Stimulated activated effector memory CD8-positive, alpha-beta T cell treated with anti-CD3 and anti-CD28 coated beads, Interleukin-12 subunit alpha, Interleukin-12 subunit beta, amount 100 ng/mL, for 72 hours (primary cell): ENCODE results near the gene ELMO1.
"Not testable (repeated sequence)": the region's sequence is repeated elsewhere in the genome, so short reads cannot be mapped to it uniquely, and the experiment has no call there.

Source experiments
- ATAC-seq: fragments of 150-1000 bp; cut with Tn5 transposase; 2 replicates; pipeline ENCODE4 v1.10.0; 2021
- DNase-seq, 2 donors: peaks; one replicate each; pipeline ENCODE4 v3.0.0; 2021 to 2022; ENCODE audit warnings: low spot score in 2 of 2
- H3K27ac Mint-ChIP-seq: one replicate; pipeline ENCODE4 v1.8.0; 2022; ENCODE audit warnings: mild to moderate bottlenecking, mixed read lengths
- H3K36me3 Mint-ChIP-seq: one replicate; pipeline ENCODE4 v1.8.0; 2022; ENCODE audit warnings: mild to moderate bottlenecking, mixed read lengths
- H3K4me1 Mint-ChIP-seq: one replicate; pipeline ENCODE4 v1.8.0; 2022; ENCODE audit warnings: mixed read lengths
- H3K4me3 Mint-ChIP-seq: one replicate; pipeline ENCODE4 v1.8.0; 2022; ENCODE audit warnings: mild to moderate bottlenecking, mixed read lengths
- H3K9me3 Mint-ChIP-seq: one replicate; pipeline ENCODE4 v1.8.0; 2022; ENCODE audit warnings: mixed read lengths

The ELMO1 gene

DNA sequence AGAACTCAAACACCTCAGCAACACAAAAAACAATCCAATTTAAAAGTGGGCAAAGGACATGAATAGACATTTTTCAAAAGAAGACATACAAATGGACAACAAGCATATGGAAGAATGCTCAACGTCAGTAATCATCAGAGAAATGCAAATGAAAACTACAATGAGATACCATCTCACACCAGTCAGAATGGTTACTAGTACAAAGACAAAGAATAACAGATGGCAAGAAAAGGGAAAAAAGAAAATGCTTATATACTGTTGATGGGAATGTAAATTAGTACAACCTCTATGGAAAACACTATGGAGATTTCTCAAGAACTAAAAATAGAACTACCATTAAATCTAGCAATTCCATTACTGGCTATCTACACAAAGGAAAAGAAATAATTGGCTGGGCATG is 314.8 kb downstream of the ELMO1 start:
- peaks cover 31% of the 10 kb centered on the region for H3K36me3 Mint-ChIP-seq
- not testable (repeated sequence) for H3K4me3 Mint-ChIP-seq, H3K27ac Mint-ChIP-seq

DNA sequence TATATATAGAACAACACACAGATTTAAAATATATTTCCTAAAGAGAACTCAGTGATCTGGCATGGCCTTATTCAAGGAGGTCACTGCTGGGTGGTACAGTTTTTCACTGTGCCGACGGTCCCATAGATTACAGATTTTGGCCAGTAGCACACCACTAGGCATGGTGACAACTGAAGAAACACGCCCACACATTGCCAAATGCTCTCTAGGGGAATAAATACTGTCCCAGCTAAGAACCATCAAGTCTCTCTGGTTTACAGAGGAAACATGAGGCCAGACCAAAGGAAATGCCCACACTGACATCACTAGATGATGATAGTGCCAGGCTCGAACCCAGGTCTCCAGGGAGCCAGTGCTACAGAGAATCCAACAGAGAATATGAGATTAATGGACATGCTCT is 316.8 kb downstream of the ELMO1 start:
- no peaks in the 10 kb centered on the region for H3K9me3 Mint-ChIP-seq
- no peak overlapping the region for H3K27ac Mint-ChIP-seq
- ATAC-seq (no peak), DNase-seq (no peak)
- no peak overlapping the region for H3K4me3 Mint-ChIP-seq
- H3K36me3 Mint-ChIP-seq: peaks cover 36% of the 10 kb centered on the region
- H3K4me1 Mint-ChIP-seq: peaks cover 7% of the 10 kb centered on the region

More for the DNA sequence above, 314.8 kb downstream of the ELMO1 start:
- H3K9me3 Mint-ChIP-seq, H3K4me1 Mint-ChIP-seq, ATAC-seq, DNase-seq: not testable (repeated sequence)

DNA sequence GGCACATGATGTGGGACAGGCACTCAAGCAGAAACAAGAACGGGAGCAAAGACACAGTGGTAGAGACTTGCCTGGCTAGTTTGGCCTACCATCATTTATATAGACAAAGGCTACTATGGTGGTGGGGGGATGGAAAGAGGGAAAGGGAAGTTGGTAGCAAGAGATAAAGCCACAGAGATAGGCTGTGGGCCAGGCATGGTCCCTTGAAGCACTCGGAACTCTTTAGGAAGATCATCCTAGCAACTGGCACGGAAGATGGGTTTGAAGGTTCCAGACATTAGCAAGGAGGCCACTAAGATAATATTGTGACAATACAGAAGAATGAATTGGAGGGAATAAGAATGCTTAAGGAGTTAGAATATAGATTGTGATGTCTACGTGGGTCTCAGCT is 319.6 kb downstream of the ELMO1 start:
- peaks cover 7% of the 10 kb centered on the region for H3K4me1 Mint-ChIP-seq
- H3K9me3 Mint-ChIP-seq: no peaks in the 10 kb centered on the region
- no peak for DNase-seq
- peaks cover 33% of the 10 kb centered on the region for H3K36me3 Mint-ChIP-seq
- no peak for ATAC-seq
- H3K4me3 Mint-ChIP-seq: no peak overlapping the region
- no peak overlapping the region for H3K27ac Mint-ChIP-seq

DNA sequence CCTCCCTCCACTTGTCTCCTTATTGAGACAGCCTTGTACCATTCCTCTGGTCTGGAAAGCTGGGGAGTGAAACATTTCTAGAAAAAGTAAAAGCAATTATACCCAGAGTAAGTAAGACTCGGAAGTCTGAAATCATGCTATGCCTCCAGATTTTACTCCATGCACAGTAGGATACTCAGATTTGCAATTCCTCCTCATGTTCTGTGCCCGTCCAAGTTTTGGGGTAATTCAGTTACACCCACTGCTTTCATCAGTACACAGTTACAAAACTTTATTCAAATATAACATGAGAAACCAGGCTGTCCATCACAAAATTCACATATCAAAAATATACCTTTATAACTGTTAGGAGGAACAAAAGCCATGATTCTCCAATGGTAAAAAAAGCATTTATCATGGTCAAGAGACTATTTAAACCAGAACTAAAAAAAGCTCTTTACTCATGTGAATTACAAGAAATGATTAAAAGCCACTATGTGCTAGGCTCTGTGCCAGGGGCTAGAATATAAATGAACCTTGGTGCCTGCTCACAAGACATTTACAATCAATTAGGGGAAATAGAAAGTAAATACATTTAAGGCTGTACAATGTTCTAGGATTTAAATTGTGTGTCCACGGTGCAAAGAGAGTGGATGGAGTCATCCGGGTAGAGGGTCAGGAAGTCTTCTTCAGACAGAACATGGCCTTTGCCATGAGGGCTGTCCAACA is 320.2 kb downstream of the ELMO1 start:
- no peak for ATAC-seq
- H3K27ac Mint-ChIP-seq: no peak overlapping the region
- H3K36me3 Mint-ChIP-seq: peaks cover 28% of the 10 kb centered on the region
- H3K9me3 Mint-ChIP-seq: no peaks in the 10 kb centered on the region
- DNase-seq: no peak
- H3K4me1 Mint-ChIP-seq: peaks cover 11% of the 10 kb centered on the region
- H3K4me3 Mint-ChIP-seq: no peak overlapping the region

DNA sequence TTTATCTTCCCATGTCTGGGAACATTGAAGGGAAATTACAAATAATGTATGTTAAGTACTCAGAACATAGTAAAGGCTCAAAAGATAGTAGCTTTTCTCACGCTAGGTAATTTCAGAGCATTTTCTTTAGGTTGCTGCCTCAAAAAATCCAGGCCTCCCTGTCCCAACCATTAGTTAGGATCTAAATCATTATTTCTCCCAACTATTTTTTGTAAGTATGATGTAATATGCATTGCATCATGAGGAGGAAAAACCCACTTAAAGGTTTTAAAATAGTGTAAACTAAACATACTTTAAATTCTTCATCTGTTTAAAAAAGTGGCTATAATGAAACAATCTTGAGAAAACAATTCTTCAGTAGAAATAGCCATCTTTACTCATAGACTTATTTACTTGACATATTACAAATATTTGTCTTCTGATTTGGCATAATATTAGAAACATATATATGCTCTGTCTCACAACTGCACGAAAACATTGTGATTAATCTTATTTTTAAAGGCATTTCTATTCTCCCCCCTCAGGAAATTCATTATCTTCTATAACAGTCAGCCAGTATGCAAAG is 329.3 kb downstream of the ELMO1 start:
- ATAC-seq (no peak), DNase-seq (no peak)
- no peaks in the 10 kb centered on the region for H3K36me3 Mint-ChIP-seq
- no peaks in the 10 kb centered on the region for H3K9me3 Mint-ChIP-seq
- H3K27ac Mint-ChIP-seq: no peak overlapping the region
- peaks cover 41% of the 10 kb centered on the region for H3K4me1 Mint-ChIP-seq
- no peak overlapping the region for H3K4me3 Mint-ChIP-seq

DNA sequence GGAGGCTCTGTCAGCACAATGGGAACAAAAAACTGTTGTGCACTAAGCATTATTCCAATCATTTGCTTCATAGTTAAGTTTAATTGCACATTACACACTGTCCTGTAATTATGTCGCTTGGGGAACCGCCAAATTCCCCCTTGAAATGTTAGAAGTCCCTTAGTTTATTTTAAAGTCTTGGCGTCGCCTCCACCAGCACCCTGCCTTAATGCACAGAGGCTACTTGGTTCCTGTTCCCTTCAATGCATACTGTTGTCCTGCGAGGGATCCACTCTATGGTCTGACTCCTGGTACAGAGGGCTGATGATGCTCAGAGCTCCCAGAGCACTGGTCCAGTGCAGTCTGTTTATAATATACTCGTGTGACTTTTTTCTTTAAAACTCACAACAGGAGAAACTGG is 330.7 kb downstream of the ELMO1 start:
- Mint-ChIP-seq H3K4me1 (peaks cover 45% of the 10 kb centered on the region), H3K9me3 (no peaks in the 10 kb centered on the region), H3K36me3 (no peaks in the 10 kb centered on the region), H3K27ac (no peak overlapping the region), H3K4me3 (no peak overlapping the region)
- DNase-seq (no peak), ATAC-seq (no peak)

DNA sequence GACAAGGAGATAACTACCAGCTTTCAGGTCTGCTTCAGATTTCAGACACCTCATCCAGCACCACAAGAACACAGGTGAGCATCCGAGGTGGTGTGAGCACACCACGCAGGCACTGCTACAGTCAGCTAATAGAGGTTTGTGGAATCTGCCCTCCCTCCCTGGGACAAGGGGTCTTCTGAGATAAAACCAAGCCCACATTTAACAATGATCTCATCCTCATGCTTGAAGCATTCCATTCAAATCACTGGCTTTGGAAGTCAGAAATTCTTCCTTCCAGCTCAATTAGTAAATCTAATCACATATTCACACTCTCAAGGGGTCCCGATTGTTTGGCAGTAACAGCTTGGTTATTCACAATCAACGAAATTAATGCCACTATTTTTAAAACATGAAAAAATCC is 331.4 kb downstream of the ELMO1 start:
- H3K36me3 Mint-ChIP-seq: no peaks in the 10 kb centered on the region

DNA sequence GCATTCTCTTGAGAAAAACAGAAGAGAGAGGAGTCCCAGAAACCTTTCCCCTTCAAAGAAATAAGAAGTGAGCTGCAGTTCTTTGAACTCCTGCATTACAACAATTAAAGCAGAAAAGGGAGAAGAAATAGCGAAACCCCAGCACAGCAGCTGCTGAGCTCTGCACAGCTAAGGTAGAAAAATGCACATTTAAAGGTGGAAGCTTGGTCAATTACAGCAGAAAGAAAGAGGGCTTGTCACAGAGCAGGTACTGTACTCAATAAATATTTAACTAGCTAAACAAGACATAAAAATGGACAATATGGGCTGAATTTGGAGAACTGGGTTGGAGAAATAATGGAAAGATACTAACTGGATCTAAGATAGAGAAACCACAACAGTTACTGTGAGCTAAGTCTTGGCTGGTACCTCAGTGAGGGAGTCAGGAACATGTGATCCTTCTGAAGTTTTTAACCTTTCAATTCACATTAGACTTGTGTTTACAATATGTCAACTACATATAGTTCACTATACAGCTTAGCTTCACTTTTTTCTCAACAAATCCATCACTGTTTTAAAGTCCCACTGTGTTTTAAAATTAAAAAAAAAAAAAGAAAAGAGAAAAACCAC is 332.5 kb downstream of the ELMO1 start:
- H3K4me3 Mint-ChIP-seq: no peak overlapping the region
- H3K4me1 Mint-ChIP-seq: peaks cover 35% of the 10 kb centered on the region
- H3K9me3 Mint-ChIP-seq: no peaks in the 10 kb centered on the region
- no peaks in the 10 kb centered on the region for H3K36me3 Mint-ChIP-seq
- H3K27ac Mint-ChIP-seq: peak overlapping the region; percentile 4
- no peak for ATAC-seq
- DNase-seq: no peak

More for the DNA sequence above, 331.4 kb downstream of the ELMO1 start:
- DNase-seq (no peak), ATAC-seq (no peak)
- Mint-ChIP-seq H3K4me3 (no peak overlapping the region), H3K9me3 (no peaks in the 10 kb centered on the region), H3K27ac (no peak overlapping the region), H3K4me1 (peaks cover 39% of the 10 kb centered on the region)

DNA sequence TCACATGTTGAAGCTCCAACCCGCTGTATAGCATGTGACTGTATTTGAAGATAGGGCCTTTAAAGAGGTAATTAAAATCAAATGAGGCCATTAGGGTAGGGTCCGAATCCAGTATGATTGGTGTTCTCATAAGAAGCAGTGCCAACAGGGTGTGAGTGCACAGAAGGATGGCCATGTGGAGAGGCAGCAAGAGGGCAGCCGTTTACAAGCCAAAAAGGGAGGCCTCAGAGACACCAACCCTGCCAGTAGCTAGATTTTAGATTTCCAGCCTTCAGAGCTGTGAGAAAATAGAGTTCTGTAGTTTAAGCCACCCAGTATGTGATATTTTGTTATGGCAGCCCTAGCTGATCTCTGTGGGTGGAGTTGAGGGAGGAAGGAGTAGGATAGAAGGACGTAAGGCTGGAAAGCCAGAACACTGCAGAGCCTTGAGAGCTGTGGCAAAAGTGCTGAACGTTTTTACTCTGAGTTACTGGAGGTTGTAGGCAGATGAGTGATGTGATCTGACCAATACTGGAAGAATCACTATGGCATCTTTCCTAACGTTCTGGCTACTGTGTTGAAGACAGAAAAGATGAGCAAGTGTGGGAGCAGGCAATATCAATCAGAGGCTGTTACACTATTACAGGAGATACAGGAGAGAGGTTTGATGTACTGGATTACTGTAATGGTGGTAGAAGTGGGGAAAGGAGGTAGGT is 334.9 kb downstream of the ELMO1 start:
- peaks cover 52% of the 10 kb centered on the region for H3K4me1 Mint-ChIP-seq
- H3K4me3 Mint-ChIP-seq: no peak overlapping the region
- no peaks in the 10 kb centered on the region for H3K9me3 Mint-ChIP-seq
- ATAC-seq: no peak
- H3K36me3 Mint-ChIP-seq: no peaks in the 10 kb centered on the region
- DNase-seq: no peak
- peak overlapping the region; percentile 55 for H3K27ac Mint-ChIP-seq

DNA sequence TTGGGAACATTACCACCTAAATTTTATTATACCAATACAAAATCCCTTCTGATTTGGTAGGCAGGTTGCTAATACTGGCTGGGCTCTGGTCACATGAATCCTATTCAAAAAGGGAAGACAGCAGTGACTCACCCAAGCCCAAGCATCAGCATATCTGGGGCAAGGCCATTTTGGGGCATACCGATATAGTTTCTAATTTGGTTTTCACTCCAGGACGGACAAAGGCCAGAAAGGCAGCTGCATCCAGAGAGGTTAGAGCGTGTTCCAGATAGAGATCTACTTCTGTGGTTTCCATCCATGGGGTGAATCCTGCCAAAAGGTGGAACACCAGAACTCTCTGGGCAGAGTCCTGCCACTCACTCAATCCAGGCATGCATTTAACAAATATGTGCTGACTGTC is 335.8 kb downstream of the ELMO1 start:
- DNase-seq: no peak
- no peak for ATAC-seq
- Mint-ChIP-seq H3K27ac (peak overlapping the region; percentile 55), H3K4me1 (peaks cover 61% of the 10 kb centered on the region), H3K36me3 (no peaks in the 10 kb centered on the region), H3K4me3 (no peak overlapping the region), H3K9me3 (no peaks in the 10 kb centered on the region)

DNA sequence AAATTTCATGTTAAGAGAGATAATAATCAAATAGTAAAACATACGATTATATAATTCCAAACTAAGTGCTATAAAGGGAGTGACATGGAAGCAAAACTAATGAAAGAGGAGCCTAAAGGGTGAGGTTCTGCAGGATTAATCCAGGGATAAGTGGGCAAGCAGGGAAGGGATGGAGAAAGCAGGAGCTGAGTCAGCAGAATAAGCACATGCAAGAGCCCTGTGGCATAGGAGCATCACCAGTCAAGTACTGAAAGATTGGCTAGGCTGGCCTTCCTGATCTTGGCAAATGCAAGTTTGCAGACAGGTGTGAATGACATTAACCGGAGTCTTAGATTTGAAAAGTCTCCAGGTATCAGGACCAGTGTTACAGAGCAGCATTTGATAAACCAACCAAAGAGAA is 336.4 kb downstream of the ELMO1 start:
- Mint-ChIP-seq H3K9me3 (no peaks in the 10 kb centered on the region), H3K27ac (no peak overlapping the region), H3K36me3 (no peaks in the 10 kb centered on the region), H3K4me1 (peaks cover 64% of the 10 kb centered on the region), H3K4me3 (no peak overlapping the region)
- no peak for DNase-seq
- ATAC-seq: no peak

DNA sequence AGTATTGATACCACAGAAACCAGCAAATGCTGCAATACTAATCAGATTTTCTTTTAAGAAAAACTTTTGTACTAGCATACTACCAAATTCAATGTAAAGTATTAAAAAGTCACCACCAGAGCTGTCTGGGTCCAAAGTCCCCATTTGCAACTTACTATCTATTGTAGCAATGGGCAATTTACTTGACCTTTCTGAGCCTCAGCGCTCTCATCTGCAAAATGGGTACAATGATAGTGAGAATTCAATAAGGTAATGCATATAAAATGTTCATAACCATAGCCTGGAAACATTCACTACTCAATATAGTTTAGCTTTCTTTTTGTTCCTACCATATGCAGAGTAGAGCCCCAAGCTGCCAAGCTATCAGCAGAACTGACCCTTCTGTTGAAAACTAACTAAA is 337.2 kb downstream of the ELMO1 start:
- H3K36me3 Mint-ChIP-seq: no peaks in the 10 kb centered on the region
- DNase-seq (no peak), ATAC-seq (no peak)
- no peak overlapping the region for H3K4me3 Mint-ChIP-seq
- no peak overlapping the region for H3K27ac Mint-ChIP-seq
- H3K9me3 Mint-ChIP-seq: no peaks in the 10 kb centered on the region
- peaks cover 56% of the 10 kb centered on the region for H3K4me1 Mint-ChIP-seq

DNA sequence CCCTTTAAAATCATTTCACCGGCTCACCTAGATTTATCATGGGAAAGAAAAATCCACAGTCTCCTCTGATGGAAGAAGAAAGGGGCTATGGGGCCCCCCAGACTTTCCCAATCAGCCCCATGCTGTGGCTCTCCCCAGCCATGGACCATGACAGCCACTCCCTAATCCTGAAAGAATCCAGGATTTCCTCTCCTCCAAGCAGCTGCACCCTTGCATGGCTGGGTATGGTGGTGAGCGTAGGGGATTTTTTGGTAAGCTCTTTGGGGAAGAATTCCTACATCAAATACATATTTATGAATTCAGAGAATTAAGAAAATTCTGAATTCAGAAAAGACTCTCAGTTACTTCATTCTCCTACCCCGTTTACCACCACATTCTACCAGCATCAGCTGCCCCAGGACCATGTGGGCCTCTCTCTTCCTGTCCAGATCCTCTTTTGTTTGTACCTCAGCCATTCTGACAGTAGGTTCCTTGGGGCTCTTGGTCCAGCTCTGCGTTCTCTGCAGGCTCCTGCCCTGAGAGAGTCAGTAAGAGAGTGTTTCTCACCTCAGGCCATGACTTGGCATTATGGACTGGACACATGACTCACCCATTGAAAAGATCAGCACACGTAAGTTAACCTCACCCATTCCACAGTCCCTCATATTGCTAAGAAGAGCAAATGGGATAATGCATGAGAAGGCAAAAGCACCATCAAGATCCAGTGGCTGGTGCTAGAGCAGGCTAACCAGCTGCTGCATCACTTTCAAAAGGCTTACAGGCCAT is 337.8 kb downstream of the ELMO1 start:
- H3K4me3 Mint-ChIP-seq: no peak overlapping the region
- no peaks in the 10 kb centered on the region for H3K36me3 Mint-ChIP-seq
- H3K27ac Mint-ChIP-seq: no peak overlapping the region
- DNase-seq (no peak), ATAC-seq (no peak)
- H3K4me1 Mint-ChIP-seq: peaks cover 52% of the 10 kb centered on the region
- H3K9me3 Mint-ChIP-seq: no peaks in the 10 kb centered on the region

DNA sequence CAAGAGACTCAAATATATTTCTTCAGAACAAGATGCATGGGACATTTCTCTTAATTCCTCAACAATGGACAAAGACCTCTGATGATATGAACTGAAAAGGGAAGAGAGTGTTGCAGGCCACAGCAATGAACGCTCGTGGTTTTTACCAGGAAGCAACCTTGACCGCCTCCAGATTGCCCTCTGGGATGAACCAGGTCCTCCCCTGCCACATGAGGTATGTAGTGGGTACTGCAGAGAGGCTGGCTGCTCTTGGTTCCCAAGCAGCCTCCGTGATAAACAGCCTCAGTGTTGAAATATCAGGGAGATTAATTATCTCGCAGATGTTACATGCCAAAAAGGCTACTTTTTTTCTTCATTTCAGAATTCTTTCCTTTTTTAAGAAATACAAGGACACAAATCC is 338.8 kb downstream of the ELMO1 start:
- ATAC-seq (no peak), DNase-seq (no peak)
- Mint-ChIP-seq H3K36me3 (no peaks in the 10 kb centered on the region), H3K9me3 (no peaks in the 10 kb centered on the region), H3K4me3 (no peak overlapping the region), H3K27ac (no peak overlapping the region), H3K4me1 (peaks cover 46% of the 10 kb centered on the region)

DNA sequence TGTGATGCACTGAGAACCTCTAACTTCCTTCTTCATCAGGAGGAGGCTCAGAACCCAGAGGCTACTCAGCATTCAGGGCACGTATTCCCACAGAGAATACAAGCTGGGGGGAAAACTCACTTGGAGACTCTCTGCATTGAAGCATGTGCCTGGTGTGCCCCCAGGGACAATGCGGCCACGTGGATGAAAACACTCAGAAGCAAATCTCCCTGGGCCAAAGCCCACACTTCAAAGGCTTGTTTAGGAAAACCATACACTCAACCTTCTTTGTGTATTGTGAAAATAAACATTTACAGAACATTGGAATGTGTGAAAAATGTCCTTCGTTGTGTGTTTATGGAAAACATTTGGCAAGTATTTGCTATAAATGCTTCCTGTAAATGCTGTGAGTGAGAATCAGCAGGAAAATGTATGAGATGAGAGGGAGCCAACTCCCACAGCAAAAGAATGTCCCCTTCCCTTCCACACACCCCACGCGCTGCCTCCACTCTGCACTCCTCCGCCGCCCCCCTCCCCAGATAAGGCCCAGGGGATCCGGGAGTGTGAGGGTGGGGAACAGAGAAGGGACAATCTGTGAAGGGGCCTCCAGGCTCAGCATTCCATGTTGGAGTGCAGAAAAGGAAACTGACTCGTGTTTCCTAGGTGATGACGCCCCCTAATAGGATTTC is 339.5 kb downstream of the ELMO1 start:
- DNase-seq (no peak), ATAC-seq (no peak)
- peaks cover 43% of the 10 kb centered on the region for H3K4me1 Mint-ChIP-seq
- no peak overlapping the region for H3K4me3 Mint-ChIP-seq
- H3K9me3 Mint-ChIP-seq: no peaks in the 10 kb centered on the region
- H3K27ac Mint-ChIP-seq: no peak overlapping the region
- no peaks in the 10 kb centered on the region for H3K36me3 Mint-ChIP-seq
